Stimulated activated CD4-positive, alpha-beta T cell treated with anti-CD3 and anti-CD28 coated beads, Interleukin-2, amount 100 ng/mL, for 4 hours (primary cell): Measurements from ENCODE around the gene PLA2G12A.
"Not testable (repeated sequence)": the region's sequence is repeated elsewhere in the genome, so short reads cannot be mapped to it uniquely, and the experiment has no call there.

Experiments used
- DNase-seq: peaks from one replicate; pipeline ENCODE4 v3.0.0-alpha.2; 2020; ENCODE audit warnings: low read depth

The PLA2G12A gene

GRCh38 chr4:109728385-109728784 lies 1.5 kb downstream of the PLA2G12A start:
- DNase-seq: no peak

- no peak for DNase-seq
Measured at GRCh38 chr4:109723110-109723509, 6.8 kb downstream of the PLA2G12A start.

GRCh38 chr4:109722357-109722756 lies 7.5 kb downstream of the PLA2G12A start:
- no peak for DNase-seq

GRCh38 chr4:109721033-109721432 lies 8.8 kb downstream of the PLA2G12A start:
- DNase-seq: no peak

GRCh38 chr4:109719604-109720003 lies 10.3 kb downstream of the PLA2G12A start:
- DNase-seq: no peak

- DNase-seq: no peak
Measured at GRCh38 chr4:109718759-109719158, 11.1 kb downstream of the PLA2G12A start.

GRCh38 chr4:109713500-109713899 lies 16.4 kb downstream of the PLA2G12A start:
- DNase-seq: no peak

GRCh38 chr4:109708990-109709389 lies 20.9 kb downstream of the PLA2G12A start:
- no peak for DNase-seq

- no peak for DNase-seq
Measured at GRCh38 chr4:109708435-109708834, 21.4 kb downstream of the PLA2G12A start.

GRCh38 chr4:109703664-109704361 lies 26.1 kb downstream of the PLA2G12A start:
- DNase-seq: no peak

- DNase-seq: peak; percentile 60
Measured at GRCh38 chr4:109702950-109703663, 26.8 kb downstream of the PLA2G12A start, which contains the start of gene CASP6. TSS of gene CASP6 (minus strand) at chr4:109703445. CDS start at chr4:109703395, 50 bp downstream.

GRCh38 chr4:109701566-109702410 lies 28.1 kb downstream of the PLA2G12A start:
- no peak for DNase-seq

GRCh38 chr4:109699553-109700225 lies 30.2 kb downstream of the PLA2G12A start:
- DNase-seq: no peak

- no peak for DNase-seq
Measured at GRCh38 chr4:109698656-109699055, 31.2 kb downstream of the PLA2G12A start.

- DNase-seq: no peak
Measured at GRCh38 chr4:109691411-109691920, 38.4 kb downstream of the PLA2G12A start.

- DNase-seq: no peak
Measured at GRCh38 chr4:109690690-109691410, 39.0 kb downstream of the PLA2G12A start.

- no peak for DNase-seq
Measured at GRCh38 chr4:109684727-109685126, 45.1 kb downstream of the PLA2G12A start.

GRCh38 chr4:109683621-109684253 lies 46.1 kb downstream of the PLA2G12A start:
- no peak for DNase-seq

GRCh38 chr4:109682875-109683274 lies 47.0 kb downstream of the PLA2G12A start:
- no peak for DNase-seq

GRCh38 chr4:109678925-109679324 lies 50.9 kb downstream of the PLA2G12A start:
- DNase-seq: not testable (repeated sequence)

- not testable (repeated sequence) for DNase-seq
Measured at GRCh38 chr4:109678472-109678871, 51.4 kb downstream of the PLA2G12A start.
